D721Med (cell line): ENCODE results near the gene NCBP3.

Experiments
- DNase-seq: peaks from one replicate; pipeline ENCODE4 v3.0.0; 2011; ENCODE audit warnings: low spot score; ENCODE audit not compliant: insufficient read length
- FAIRE-seq: peaks from 2 replicates; lab custom pipeline; 2011; peaks lifted over from hg19 to GRCh38; lab: Jason Lieb, UNC
- CTCF ChIP-seq: IDR thresholded peaks from 2 replicates; pipeline ENCODE4 v1.5.1; 2012; ENCODE audit warnings: mild to moderate bottlenecking, control low read depth; ENCODE audit not compliant: insufficient read depth; ENCODE audit errors: missing control alignments

Gene NCBP3

DNA sequence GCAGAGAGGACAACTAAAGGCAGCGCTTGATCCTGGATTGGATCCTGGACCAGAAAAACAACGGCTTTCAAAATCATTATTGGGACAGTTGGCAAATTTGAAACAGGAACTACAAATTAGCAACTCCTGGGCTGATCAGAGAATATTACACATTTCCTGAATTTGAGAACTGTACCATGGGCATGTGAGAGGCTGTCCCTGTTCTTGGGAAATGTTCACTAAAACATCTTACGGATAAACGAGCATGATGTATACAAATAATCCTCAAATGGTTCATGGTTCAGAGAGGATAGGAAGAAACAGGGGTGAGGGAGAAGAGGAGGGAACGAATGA lies 42.8 kb downstream of the NCBP3 start:
- FAIRE-seq (no peak), DNase-seq (no peak)
- TF ChIP-seq CTCF = no peak

DNA sequence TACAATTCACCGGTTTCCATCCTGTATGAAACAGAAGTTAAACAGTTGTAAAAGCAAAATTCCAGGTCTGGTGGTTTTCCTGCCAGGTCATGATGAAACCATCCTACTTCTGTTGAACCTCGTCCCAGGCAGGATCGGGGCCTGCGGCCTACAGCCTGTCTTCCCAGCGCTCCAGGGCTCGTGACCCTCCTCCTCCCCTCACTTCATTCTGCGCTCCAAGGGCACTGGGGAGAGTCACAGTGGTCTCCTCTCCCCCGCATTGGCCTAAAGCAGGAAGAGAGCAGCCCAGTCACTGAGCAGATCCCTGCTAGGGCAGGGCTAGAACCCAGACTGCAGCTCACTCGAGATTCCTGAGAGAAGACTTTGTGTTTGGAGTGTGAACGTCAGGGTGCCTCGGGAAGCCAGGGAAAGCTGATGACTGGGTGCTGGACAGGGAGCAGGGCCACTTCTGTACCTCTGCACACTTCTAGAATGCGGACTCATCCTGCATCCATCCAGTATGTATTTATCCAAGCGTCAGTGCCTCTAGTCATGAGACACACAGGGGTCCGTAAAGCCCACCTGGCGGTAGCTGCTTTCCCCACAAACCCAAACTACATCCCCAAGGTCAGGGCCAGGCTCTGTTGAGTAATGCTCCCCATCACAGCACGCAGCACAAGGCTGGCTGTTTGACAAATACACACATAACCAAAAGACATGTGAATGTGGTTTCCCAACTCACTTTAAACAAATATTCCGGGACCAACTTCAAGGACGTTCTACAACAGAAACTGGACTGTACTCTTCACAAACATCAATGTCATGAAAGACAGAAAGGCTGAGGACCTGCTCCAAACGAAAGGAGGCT lies 43.4 kb downstream of the NCBP3 start:
- no peak for DNase-seq
- FAIRE-seq = no peak
- TF ChIP-seq CTCF = no peak

DNA sequence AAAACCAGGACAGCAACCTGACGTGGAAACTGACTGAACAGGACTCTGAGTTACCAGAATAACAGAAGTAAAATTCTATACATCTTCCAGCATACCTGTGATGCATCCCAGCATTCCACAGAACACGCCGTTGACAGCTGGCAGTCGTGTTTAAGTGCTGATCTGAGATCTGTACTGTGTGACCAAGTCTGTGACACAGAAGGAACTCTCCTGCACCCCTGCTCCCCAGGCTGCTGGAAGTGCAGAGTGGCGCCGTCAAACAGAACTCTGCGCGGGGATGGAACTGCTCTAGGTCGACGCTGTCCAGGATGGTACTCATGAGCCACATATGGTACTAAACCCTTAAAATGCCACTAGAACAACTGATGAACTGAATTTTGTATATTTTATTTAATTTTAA lies 44.3 kb downstream of the NCBP3 start:
- DNase-seq (no peak), FAIRE-seq (no peak)
- no peak for TF ChIP-seq CTCF

DNA sequence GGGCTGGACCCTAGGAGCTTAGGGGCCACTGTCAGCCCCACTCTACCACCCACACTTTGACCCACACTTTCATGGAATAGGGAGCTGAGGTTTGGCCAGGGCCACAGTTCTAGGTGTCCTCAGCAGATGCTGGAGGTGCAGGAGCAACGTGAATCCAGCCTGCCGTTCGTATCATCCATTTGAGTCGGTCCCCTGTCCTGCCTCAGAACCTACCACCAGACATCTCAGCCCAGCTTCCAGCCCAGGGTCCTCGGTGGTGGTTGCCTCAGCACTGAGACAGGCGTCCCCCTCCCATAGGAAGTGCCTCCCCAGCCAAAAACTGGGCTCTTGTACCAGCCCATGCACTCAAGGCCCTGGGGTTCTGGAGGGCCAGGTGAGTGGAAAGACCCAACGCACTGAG lies 44.7 kb downstream of the NCBP3 start:
- TF ChIP-seq CTCF = no peak
- FAIRE-seq = no peak
- no peak for DNase-seq

- DNase-seq (no peak), FAIRE-seq (no peak)
- TF ChIP-seq CTCF = no peak
Measured at GRCh38 chr17:3800362-3801271, 45.4 kb downstream of the NCBP3 start, which contains the start of gene ITGAE. ITGAE (minus strand) TSS chr17:3801188; CDS start chr17:3801144, 44 bp downstream.

DNA sequence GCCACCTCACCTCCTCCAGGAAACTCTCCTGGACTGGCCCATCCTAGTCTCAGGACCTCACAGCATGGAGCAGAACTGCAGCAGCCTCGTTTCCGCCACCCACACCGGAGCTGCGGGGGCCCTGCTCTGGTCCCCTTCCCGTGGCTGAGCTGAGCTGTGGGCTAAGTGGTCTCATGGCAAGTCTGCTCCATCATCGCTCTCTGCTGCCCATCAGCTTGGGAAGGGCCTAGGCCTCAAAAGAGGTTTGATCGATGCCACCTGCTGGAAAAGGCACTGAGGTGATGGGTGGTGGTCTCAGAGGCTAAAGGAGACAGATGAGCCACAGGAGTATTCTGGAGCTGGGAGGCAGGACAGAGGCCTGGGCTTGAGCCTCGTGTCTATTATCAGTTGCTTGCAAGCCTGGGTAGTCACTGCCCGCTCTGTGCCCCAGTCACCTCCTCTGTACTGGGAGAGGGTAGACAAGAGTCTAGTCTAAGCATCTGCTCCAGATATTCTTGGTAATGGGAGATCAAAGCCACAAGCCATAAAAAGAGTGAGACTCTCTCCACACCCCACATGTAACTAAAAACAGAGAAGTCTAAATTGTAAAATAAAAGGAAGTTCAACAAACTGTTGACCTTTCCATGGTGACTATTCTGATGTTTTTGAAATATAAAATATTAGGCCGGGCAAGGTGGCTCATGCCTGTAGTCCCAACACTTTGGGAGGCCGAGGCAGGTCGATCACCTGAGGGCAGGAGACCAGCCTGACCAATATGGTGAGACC lies 46.7 kb downstream of the NCBP3 start:
- no peak for TF ChIP-seq CTCF
- no peak for DNase-seq
- FAIRE-seq = no peak
